IPS-18c (cell line): ENCODE results near the gene UBXN2A.
"Not testable (repeated sequence)": the region's sequence is repeated elsewhere in the genome, so short reads cannot be mapped to it uniquely, and the experiment has no call there.

ENCODE experiments used
- H3K4me3 ChIP-seq: 2 replicates; pipeline ENCODE4 v1.7.0; 2013; ENCODE audit warnings: low read depth, mild to moderate bottlenecking, low read length, moderate library complexity; ENCODE audit not compliant: insufficient read depth
- H3K9me3 ChIP-seq: one replicate; pipeline ENCODE4 v1.6.1; 2013; ENCODE audit warnings: mild to moderate bottlenecking, low read length, moderate library complexity; ENCODE audit not compliant: control insufficient read depth, insufficient read depth

UBXN2A gene

DNA sequence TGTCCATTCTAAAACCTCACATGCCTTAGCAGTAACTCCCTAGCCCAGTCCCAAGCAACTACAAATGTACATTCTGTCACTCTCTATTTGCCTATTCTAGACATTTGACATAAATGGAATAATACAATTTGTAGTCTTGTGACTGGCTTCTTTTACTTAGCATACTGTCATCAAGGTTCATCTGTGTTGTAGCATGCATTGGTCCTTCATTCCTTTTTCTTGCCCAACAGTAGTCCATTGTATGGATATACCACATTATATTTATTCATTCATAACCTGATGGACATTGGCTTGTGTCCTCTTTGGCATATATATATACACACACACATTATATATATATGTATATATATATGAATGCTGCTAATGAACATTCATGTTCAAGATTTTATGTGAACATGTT lies 67.4 kb downstream of the UBXN2A start:
- Histone ChIP-seq H3K9me3 (no peaks in the 10 kb centered on the region), H3K4me3 (no peak overlapping the region)

DNA sequence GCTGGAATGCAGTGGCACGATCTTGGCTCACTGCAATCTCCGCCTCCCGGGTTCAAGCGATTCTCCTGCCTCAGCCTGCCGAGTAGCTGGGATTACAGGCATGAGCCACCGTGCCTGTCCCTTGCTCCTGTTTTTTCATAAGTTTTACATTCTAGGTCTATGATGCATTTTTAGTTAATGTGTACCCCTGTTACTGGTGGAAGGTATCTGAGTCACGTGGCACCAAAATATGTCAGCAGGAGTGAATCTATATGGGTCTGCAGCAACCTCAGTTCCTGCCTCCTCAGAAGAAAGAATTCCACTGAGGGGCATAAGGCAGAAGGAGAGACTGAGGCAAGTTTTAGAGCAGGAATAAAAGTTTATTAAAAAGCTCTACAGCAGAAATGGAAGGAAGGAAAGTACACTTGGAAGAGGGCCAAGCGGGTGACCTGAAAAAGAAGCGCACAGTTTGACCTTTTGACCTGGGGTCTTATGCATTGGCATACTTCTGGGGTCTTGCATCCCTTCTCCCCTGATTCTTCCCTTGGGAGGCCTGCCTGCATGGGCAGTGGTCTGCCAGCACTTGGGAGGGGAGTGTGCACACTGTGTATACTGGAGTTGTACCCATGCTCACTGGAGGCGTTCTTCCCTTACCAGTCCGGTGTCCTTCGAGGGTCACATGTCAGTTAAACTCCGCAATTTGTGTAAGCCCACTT lies 68.6 kb downstream of the UBXN2A start:
- H3K9me3 ChIP-seq: no peaks in the 10 kb centered on the region
- no peak overlapping the region for H3K4me3 ChIP-seq

GRCh38 chr2:24009367-24009679 lies 69.1 kb downstream of the UBXN2A start:
- H3K9me3 ChIP-seq: no peaks in the 10 kb centered on the region
- peak overlapping the region; percentile 60 for H3K4me3 ChIP-seq

GRCh38 chr2:24009680-24010476 lies 69.6 kb downstream of the UBXN2A start, which contains the start of gene MFSD2B:
TSS of gene MFSD2B (plus strand) at chr2:24010085. CDS start at chr2:24010097, 12 bp downstream.
- H3K4me3 ChIP-seq: peak within 1 kb of the TSS; percentile 60

DNA sequence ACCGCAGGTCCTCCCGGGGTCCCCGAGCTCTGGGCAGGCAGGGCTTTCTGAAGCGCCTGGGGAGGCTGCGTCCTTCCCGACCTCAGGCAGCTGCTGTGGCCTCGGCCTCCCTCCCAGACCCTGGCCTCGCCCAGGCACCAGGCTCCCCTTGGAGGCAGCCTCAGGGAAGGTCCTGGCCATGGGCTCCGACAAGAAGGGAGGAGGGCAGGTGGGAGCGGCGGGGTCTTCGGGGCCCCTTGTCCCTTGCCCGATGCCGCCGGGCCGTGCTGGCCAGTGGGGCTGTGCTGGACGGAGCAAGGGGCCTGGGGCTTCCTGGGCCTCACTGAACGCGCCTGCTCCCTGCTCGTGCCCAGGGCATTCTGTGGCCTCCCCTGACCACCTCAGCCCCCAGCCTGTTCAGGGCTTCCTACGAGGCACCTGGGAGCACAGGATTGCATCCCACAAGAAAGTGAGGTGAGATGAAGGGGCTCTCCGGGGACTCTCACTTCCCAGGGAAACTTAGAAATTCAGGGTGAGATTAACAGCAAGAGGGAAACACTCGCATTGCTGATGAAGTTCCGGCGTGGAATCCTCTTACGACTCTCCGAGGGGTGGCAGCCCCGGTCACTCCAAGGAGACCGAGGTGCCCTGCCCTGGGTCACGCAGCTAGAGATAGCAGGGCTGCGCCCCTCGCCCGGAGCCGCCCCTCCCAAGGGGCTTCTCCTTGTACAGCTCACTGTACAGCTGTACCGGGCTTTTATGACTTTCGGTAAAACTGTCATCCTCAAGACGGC lies 70.4 kb downstream of the UBXN2A start:
- Histone ChIP-seq H3K9me3 (no peaks in the 10 kb centered on the region), H3K4me3 (peak overlapping the region; percentile 60)

More at GRCh38 chr2:24009680-24010476, 69.6 kb downstream of the UBXN2A start, which contains the start of gene MFSD2B:
- no peaks in the 10 kb centered on the region for H3K9me3 ChIP-seq

DNA sequence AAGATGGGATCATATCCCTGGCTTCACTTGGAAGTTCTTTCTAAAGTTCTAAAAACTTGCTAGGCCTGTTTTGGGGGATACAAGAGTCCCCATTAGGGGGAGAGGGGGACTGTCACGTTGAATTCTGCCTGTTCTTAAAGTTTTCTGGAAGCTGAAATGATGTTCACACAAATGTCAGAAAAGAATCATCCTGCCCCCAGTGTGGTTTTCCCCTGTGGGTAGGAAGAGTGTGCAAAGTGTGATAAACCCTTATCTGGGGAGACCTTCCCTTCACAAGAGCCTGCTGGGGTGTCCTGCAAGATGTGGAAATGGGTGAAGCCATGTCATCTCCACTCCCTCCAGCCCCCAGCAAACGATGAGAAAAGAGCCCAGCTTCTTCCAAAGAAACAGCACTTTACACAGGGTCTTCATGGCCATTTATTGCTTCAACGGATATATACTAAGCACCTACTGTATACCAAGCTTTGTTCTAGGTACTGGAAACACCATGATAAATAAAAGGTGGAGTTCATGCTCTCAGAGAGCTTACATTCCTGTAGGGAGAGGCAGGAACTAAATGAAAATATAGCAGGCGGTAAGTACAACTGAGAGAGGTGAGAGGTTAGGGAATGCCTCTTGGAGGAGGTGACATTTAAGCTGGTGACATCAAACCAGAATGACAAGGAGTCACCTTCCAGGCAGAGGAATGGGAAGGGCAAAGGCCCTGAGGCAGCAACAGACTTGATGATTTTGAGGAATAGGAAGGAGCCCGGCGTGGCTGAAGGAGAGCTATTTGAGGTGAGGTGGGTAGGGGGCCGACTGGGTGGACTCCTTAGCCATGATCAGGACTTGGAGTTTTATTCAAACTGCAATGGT lies 71.2 kb downstream of the UBXN2A start:
- H3K4me3 ChIP-seq: no peak overlapping the region
- H3K9me3 ChIP-seq: no peaks in the 10 kb centered on the region

GRCh38 chr2:24012521-24013188 lies 72.4 kb downstream of the UBXN2A start:
- H3K4me3 ChIP-seq: no peak overlapping the region
- H3K9me3 ChIP-seq: no peaks in the 10 kb centered on the region

DNA sequence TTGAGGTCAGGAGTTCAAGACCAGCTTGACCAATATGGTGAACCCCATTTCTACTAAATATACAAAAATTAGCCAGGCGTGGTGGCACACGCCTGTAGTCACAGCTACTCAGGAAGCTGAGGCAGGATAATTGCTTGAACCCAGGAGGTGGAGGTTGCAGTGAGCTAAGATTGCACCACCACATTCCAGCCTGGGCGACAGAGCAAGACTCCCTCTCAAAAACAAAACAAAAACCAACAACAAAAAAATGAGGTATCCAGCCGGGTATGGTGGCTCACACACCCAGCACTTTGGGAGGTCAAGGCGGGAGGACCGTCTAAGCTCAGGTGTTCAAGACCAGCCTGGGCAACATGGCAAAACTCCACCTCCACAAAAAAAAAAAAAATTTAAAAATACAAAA lies 74.6 kb downstream of the UBXN2A start:
- not testable (repeated sequence) for H3K9me3 ChIP-seq, H3K4me3 ChIP-seq

- no peaks in the 10 kb centered on the region for H3K9me3 ChIP-seq
- H3K4me3 ChIP-seq: no peak overlapping the region
These were observed 75.5 kb downstream of the UBXN2A start for GRCh38 chr2:24015562-24016375.

DNA sequence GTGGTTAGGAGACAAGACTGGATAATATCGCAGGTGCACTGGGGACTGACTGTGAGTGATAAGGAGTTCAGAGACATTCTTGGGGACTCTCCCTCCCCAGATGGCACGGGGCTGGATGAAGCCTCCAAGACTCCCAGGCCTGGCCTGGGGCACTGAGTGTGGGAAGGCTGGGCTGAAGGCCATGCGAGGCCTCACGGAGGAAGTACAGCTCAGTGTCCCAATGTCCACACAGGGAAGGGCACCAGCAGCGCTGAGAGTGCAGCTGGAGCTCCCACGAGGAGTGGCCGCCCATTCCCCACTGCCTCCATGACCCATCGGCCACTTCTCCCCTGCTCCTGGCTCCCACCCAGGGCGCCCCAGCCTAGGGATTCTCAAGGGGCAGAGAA lies 76.1 kb downstream of the UBXN2A start:
- H3K4me3 ChIP-seq: no peak overlapping the region
- H3K9me3 ChIP-seq: no peaks in the 10 kb centered on the region

DNA sequence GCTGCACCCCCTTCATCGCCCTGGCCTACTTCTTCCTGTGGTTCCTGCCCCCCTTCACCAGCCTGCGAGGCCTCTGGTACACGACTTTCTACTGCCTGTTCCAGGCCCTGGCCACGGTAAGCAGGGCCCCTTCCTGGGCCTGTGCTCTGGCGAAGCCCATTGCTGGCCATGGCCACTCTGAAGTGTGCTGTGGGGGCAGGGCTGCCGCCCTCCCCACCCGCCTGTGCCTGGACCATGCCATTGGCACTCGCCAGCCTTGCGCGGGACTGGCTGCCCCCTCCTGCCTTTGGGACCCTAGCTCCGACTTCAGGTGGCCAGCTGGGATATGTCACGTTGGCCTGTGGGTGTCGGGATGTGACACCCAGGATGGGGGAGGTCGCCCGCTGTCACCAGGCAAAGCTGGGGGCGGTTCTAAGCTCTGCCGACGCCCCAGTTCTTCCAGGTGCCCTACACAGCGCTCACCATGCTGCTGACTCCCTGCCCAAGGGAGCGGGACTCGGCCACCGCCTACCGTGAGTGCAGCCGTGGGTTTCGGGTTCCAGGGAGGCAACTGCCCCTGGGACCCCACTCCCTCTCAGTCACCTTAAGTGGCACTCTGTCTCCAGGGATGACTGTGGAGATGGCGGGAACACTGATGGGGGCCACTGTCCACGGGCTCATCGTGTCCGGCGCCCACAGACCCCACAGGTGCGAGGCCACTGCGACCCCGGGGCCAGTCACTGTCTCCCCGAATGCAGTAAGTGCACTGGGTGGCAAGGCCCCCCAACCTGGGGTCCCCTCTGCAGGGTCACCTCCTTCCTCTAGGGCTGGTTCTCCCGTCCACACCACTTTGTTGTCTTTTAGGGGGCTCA lies 76.8 kb downstream of the UBXN2A start:
- Histone ChIP-seq H3K9me3 (no peaks in the 10 kb centered on the region), H3K4me3 (no peak overlapping the region)

- no peak overlapping the region for H3K4me3 ChIP-seq
- no peaks in the 10 kb centered on the region for H3K9me3 ChIP-seq
These were observed 77.4 kb downstream of the UBXN2A start for GRCh38 chr2:24017711-24018110.

DNA sequence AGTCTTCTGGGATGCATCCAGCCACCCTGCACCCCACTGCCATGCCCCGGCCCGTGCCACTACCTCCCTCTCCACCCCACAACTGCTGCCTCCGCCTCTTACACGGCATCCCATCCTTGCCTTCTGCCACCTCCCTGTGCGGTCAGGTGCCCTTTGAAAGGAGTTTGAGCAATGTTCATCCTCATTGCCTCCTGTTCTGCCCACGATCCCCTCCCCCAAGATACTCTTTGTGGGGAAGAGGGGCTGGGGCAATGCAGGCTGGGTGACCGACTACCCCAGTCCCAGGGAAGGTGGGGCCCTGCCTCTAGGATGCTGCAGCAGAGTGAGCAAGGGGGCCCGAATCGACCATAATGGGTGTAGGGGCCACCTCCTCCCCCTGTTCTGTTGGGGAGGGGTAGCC lies 78.0 kb downstream of the UBXN2A start:
- H3K4me3 ChIP-seq: no peak overlapping the region

GRCh38 chr2:24019729-24020128 lies 79.5 kb downstream of the UBXN2A start:
- no peak overlapping the region for H3K4me3 ChIP-seq
- H3K9me3 ChIP-seq: no peaks in the 10 kb centered on the region

More for the DNA sequence above, 78.0 kb downstream of the UBXN2A start:
- H3K9me3 ChIP-seq: no peaks in the 10 kb centered on the region

DNA sequence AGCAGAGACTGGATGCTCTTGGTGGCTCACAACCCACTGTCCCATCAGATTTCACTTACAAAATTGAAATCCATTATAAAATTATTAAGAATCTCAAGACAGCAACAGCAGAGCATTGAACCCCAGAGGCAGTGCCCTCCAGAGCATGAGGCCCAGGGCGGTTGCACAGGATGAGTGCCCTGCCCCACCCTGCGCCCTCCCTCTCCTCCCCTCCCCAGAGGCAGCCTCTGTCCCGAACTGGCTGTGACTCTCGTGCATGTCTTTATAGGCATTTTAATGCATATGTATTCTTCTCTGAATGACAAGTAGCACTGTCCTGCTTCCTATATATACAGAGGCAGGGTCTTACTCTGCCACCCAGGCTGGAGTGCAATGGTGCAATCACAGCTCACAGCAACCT lies 80.0 kb downstream of the UBXN2A start:
- H3K4me3 ChIP-seq: no peak overlapping the region
- H3K9me3 ChIP-seq: no peaks in the 10 kb centered on the region
